IMR-90 (cell line): Measurements from ENCODE around the gene ABHD13. TPM values are rescaled to one million over a fixed set of nuclear protein-coding genes. Genes with fewer than 3 reads are reported as not detected.

ENCODE experiments used
- ATAC-seq: fragments of 200-7000 bp; cut with Tn5 transposase; 2 replicates; pipeline ENCODE4 v1.9.1; 2020; ENCODE audit warnings: low read depth, mild to moderate bottlenecking, moderate library complexity
- BruUV-seq: library from RNA; stranded (reverse); fragments of 400-500 nt; replicated peaks from 2 replicates; lab custom pipeline; 2021; lab: Mats Ljungman, UMichigan
- CTCF ChIA-PET: fragments of 300-600 bp; formaldehyde crosslinking; extraction: SDS; loops from one replicate; lab custom pipeline; 2021; ENCODE audit warnings: antibody characterized with exemption; lab: Yijun Ruan, JAX
- POLR2A ChIA-PET: fragments of 300-600 bp; sonication (Branson Sonifier 250); formaldehyde crosslinking; loops from one replicate; lab custom pipeline; 2022; ENCODE audit warnings: antibody characterized with exemption; ENCODE audit not compliant: unreplicated experiment; lab: Charles Lee
- DNase-seq: peaks from one replicate; pipeline ENCODE4 v3.0.0; 2013
- H2AFZ ChIP-seq: replicated peaks from 2 replicates; pipeline ENCODE3; 2013; ENCODE audit warnings: low read length, mild to moderate bottlenecking; ENCODE audit not compliant: poor library complexity
- H2AK5ac ChIP-seq: 2 replicates; pipeline ENCODE4 v1.6.1; 2013; ENCODE audit warnings: low read depth, low read length, inconsistent platforms
- H2AK9ac ChIP-seq: replicated peaks from 2 replicates; pipeline ENCODE3; 2013; ENCODE audit warnings: mild to moderate bottlenecking, low read depth, low read length, moderate library complexity; ENCODE audit not compliant: poor library complexity
- H2BK120ac ChIP-seq: 2 replicates; pipeline ENCODE4 v1.6.1; 2013; ENCODE audit warnings: low read depth, low read length, inconsistent platforms
- H2BK15ac ChIP-seq: 3 replicates; pipeline ENCODE4 v1.6.1; 2013; ENCODE audit warnings: low read depth, low read length, inconsistent platforms
- H2BK20ac ChIP-seq: 2 replicates; pipeline ENCODE4 v1.6.1; 2013; ENCODE audit warnings: low read depth, mild to moderate bottlenecking, inconsistent platforms, low read length, moderate library complexity
- H2BK5ac ChIP-seq: 2 replicates; pipeline ENCODE4 v1.6.1; 2013; ENCODE audit warnings: mild to moderate bottlenecking, low read depth, low read length, inconsistent platforms; ENCODE audit not compliant: poor library complexity, severe bottlenecking
- H3K14ac ChIP-seq: replicated peaks from 2 replicates; pipeline ENCODE4 v1.6.1; 2013; ENCODE audit warnings: low read depth, low read length, inconsistent platforms
- H3K18ac ChIP-seq: 2 replicates; pipeline ENCODE4 v1.6.1; 2013; ENCODE audit warnings: low read depth, low read length, control low read depth
- H3K23ac ChIP-seq: 2 replicates; pipeline ENCODE4 v1.6.1; 2013; ENCODE audit warnings: low read depth, low read length, inconsistent platforms
- H3K27ac ChIP-seq: 2 replicates; pipeline ENCODE4 v1.5.1; 2013; ENCODE audit warnings: mild to moderate bottlenecking, control low read depth, low read length; ENCODE audit not compliant: insufficient read depth
- H3K27me3 ChIP-seq: 2 replicates; pipeline ENCODE4 v1.6.1; 2013; ENCODE audit warnings: low read length; ENCODE audit not compliant: control insufficient read depth, insufficient read depth
- H3K36me3 ChIP-seq: 2 replicates; pipeline ENCODE4 v1.6.1; 2013; ENCODE audit warnings: low read length, mixed read lengths; ENCODE audit not compliant: control insufficient read depth, insufficient read depth
- H3K4ac ChIP-seq: 2 replicates; pipeline ENCODE4 v1.6.1; 2013; ENCODE audit warnings: low read depth, low read length, inconsistent platforms
- H3K4me1 ChIP-seq: 2 replicates; pipeline ENCODE4 v1.6.1; 2013; ENCODE audit warnings: low read length, mixed read lengths; ENCODE audit not compliant: control insufficient read depth, insufficient read depth
- H3K4me2 ChIP-seq: 2 replicates; pipeline ENCODE4 v1.6.1; 2013; ENCODE audit warnings: low read depth, mild to moderate bottlenecking, control low read depth, low read length, moderate library complexity
- H3K4me3 ChIP-seq: 2 replicates; pipeline ENCODE4 v1.5.1; 2013; ENCODE audit warnings: low read depth, mild to moderate bottlenecking, control low read depth, low read length, moderate library complexity; ENCODE audit not compliant: insufficient read depth
- H3K56ac ChIP-seq: 2 replicates; pipeline ENCODE4 v1.6.1; 2013; ENCODE audit warnings: low read length, inconsistent platforms; ENCODE audit not compliant: insufficient read depth; ENCODE audit errors: extremely low read depth
- H3K79me1 ChIP-seq, 2 experiments: 2 replicates each; pipeline ENCODE4 v1.6.1; 2013; ENCODE audit warnings: low read length in 2 of 2, inconsistent platforms in 1 of 2, low read depth in 1 of 2
- H3K9ac ChIP-seq: 2 replicates; pipeline ENCODE4 v1.6.1; 2013; ENCODE audit warnings: low read depth, low read length, control low read depth
- H3K9me1 ChIP-seq: 2 replicates; pipeline ENCODE4 v1.6.1; 2013; ENCODE audit warnings: low read length, inconsistent platforms; ENCODE audit not compliant: insufficient read depth
- H3K9me3 ChIP-seq: 2 replicates; pipeline ENCODE4 v1.6.1; 2013; ENCODE audit warnings: low read length; ENCODE audit not compliant: control insufficient read depth, insufficient read depth
- H4K20me1 ChIP-seq: 2 replicates; pipeline ENCODE4 v1.6.1; 2013; ENCODE audit warnings: low read length, inconsistent platforms; ENCODE audit not compliant: insufficient read depth
- H4K5ac ChIP-seq: 2 replicates; pipeline ENCODE4 v1.6.1; 2013; ENCODE audit warnings: mild to moderate bottlenecking, low read depth, low read length, control low read depth
- H4K8ac ChIP-seq, 2 experiments: 2 replicates each; pipeline ENCODE4 v1.6.1; 2013; ENCODE audit warnings: low read depth in 2 of 2, low read length in 2 of 2, control low read depth in 1 of 2, inconsistent platforms in 1 of 2
- H4K91ac ChIP-seq: 2 replicates; pipeline ENCODE4 v1.6.1; 2013; ENCODE audit warnings: low read depth, low read length, inconsistent platforms; ENCODE audit not compliant: insufficient read depth
- CHD1 ChIP-seq: IDR thresholded peaks from 2 replicates; pipeline ENCODE4 v1.6.1; 2012; ENCODE audit warnings: low read depth, low read length, improper control_type of control experiment
- FOS ChIP-seq: fragments of 150-350 bp; IDR thresholded peaks from 2 replicates; pipeline ENCODE4 v1.6.1; 2016; ENCODE audit warnings: low read depth, low read length
- MAFK ChIP-seq: IDR thresholded peaks from 2 replicates; pipeline ENCODE4 v1.6.1; 2012; ENCODE audit warnings: low read depth, low read length, improper control_type of control experiment
- MAZ ChIP-seq: IDR thresholded peaks from 2 replicates; pipeline ENCODE4 v1.6.1; 2012; ENCODE audit warnings: low read depth, mild to moderate bottlenecking, low read length, improper control_type of control experiment, moderate library complexity, borderline replicate concordance
- POLR2A ChIP-seq: IDR thresholded peaks from 2 replicates; pipeline ENCODE4 v1.6.1; 2012; ENCODE audit warnings: mild to moderate bottlenecking, low read depth, low read length
- RAD21 ChIP-seq: IDR thresholded peaks from 2 replicates; pipeline ENCODE4 v1.6.1; 2012; ENCODE audit warnings: low read length, improper control_type of control experiment
- RCOR1 ChIP-seq: IDR thresholded peaks from 2 replicates; pipeline ENCODE4 v1.6.1; 2012; ENCODE audit warnings: mild to moderate bottlenecking, low read length, improper control_type of control experiment; ENCODE audit not compliant: insufficient replicate concordance
- RFX5 ChIP-seq: IDR thresholded peaks from 2 replicates; pipeline ENCODE4 v1.8.0; 2012; ENCODE audit warnings: low read depth, mild to moderate bottlenecking, low read length, moderate library complexity
- SMC3 ChIP-seq: fragments of 150-350 bp; IDR thresholded peaks from 2 replicates; pipeline ENCODE4 v1.6.1; 2016; ENCODE audit warnings: low read depth, mild to moderate bottlenecking, antibody characterized with exemption, low read length, moderate library complexity
- USF2 ChIP-seq: fragments of 150-350 bp; IDR thresholded peaks from 2 replicates; pipeline ENCODE4 v1.6.1; 2017; ENCODE audit warnings: mild to moderate bottlenecking, antibody characterized with exemption, low read length, low read depth
- WGBS, 2 experiments: methylation state at CpG; one replicate each; pipeline versions ENCODE4 v1.1.5 to v1.1.7; 2013; ENCODE audit warnings: missing lambda C conversion rate in 2 of 2; ENCODE audit not compliant: insufficient read length in 1 of 2; ENCODE audit errors: extremely low coverage in 2 of 2; 5-methylcytosine and 5-hydroxymethylcytosine counted together
- dilution Hi-C: fragments of 300-500 bp; cut with HindIII; formaldehyde crosslinking; loops from one replicate; pipeline ENCODE4 v1.14.3; 2018; ENCODE audit warnings: low sequenced_read_pairs; ENCODE audit not compliant: unreplicated experiment
- in situ Hi-C: fragments of 300-500 bp; cut with MboI; formaldehyde crosslinking; loops from 3 replicates; pipeline ENCODE4 v1.14.3; 2019; ENCODE audit warnings: low sequenced_read_pairs, inconsistent platforms, mixed read lengths
- intact Hi-C: fragments of 100-400 bp; cut with micrococcal nuclease; formaldehyde crosslinking; loops from 2 replicates; pipeline ENCODE4 v1.10.0; 2022
- polyA plus RNA-seq, 3 experiments: library from polyadenylated mRNA; depleted of rRNA; stranded (reverse); fragments of >200 nt; gene quantifications; 2 replicates each; pipeline ENCODE4 v1.2.3, GENCODE V29; 2012; ENCODE audit warnings: low replicate concordance in 1 of 3
- total RNA-seq: library from RNA; depleted of rRNA; stranded (reverse); fragments of >200 nt; gene quantifications from 2 replicates; pipeline ENCODE4 v1.2.3, GENCODE V29; 2012

ABHD13 gene
- total and polyA plus RNA-seq, 2 of the 4 experiments (the other 2 are of a cell fraction) = 4.0 to 4.1 TPM

GRCh38 chr13:108213946-108214345, 4.2 kb upstream of the ABHD13 start:
- Histone ChIP-seq H2BK120ac (no peak overlapping the region), H3K23ac (peak overlapping the region; percentile 67; the same call in 1 of the 2 replicates), H3K4ac (no peak overlapping the region), H3K36me3 (peaks cover 6% of the 10 kb centered on the region), H3K9me1 (0 out of 2 replicates have a peak, but pooled peaks cover 5% of the 10 kb centered on the region), H3K56ac (no peak overlapping the region), H4K8ac (no peak overlapping the region), H2AK9ac (no peak overlapping the region), H4K91ac (no peak overlapping the region), H3K79me1 (peaks cover 20 to 33% of the 10 kb centered on the region in 2 experiments), H3K18ac (no peak overlapping the region), H3K9ac (0 out of 2 replicates have a peak overlapping the region, but pooled peaks have one; percentile 52), H3K4me2 (peak overlapping the region; percentile 99), H2BK5ac (no peak overlapping the region), H3K4me3 (peak overlapping the region; percentile 46), H3K27me3 (no peaks in the 10 kb centered on the region), H2BK15ac (no peak overlapping the region), H3K27ac (no peak overlapping the region), H4K5ac (no peak overlapping the region), H2BK20ac (no peak overlapping the region), H2AK5ac (no peak overlapping the region), H3K4me1 (peaks cover 6% of the 10 kb centered on the region), H4K20me1 (no peaks in the 10 kb centered on the region), H3K9me3 (no peaks in the 10 kb centered on the region), H3K14ac (no peak overlapping the region), H2AFZ (no peak overlapping the region)
- DNase-seq (peak; percentile 31), ATAC-seq (no peak)
- no TSS peak for BruUV-seq
- dilution Hi-C loops (no loop called here), in situ Hi-C loops (no loop called here), intact Hi-C loops (no loop called here)
- ChIA-PET POLR2A (no interaction called here), CTCF (no interaction called here)
- WGBS, 2 experiments = 0% methylated on average over 1 of the region's 5 CpGs; no CpG with 5 or more reads in 1 of the 2 experiments
- TF ChIP-seq POLR2A (no peak), MAZ (no peak), RCOR1 (no peak), FOS (no peak), CHD1 (no peak), SMC3 (no peak), RAD21 (no peak), MAFK (no peak), RFX5 (no peak), USF2 (no peak)
